Measurements from ENCODE around the gene MYOZ3.

The MYOZ3 gene

GRCh38 chr5:150655221-150655620 is 5.8 kb upstream of the MYOZ3 start:
- no peak overlapping the region for H3K27ac ChIP-seq
- no peak for DNase-seq (ENCODE audit: low read depth, low spot score)

GRCh38 chr5:150656191-150657132 is 4.6 kb upstream of the MYOZ3 start:
- no peak overlapping the region for H3K27ac ChIP-seq
- no peak for DNase-seq (ENCODE audit: low read depth, low spot score)

GRCh38 chr5:150658121-150658520 is 2.9 kb upstream of the MYOZ3 start:
- no peak for DNase-seq (ENCODE audit: low read depth, low spot score)
- no peak overlapping the region for H3K27ac ChIP-seq

- no peak overlapping the region for H3K27ac ChIP-seq
- DNase-seq (ENCODE audit: low read depth, low spot score), result no peak
Measured at GRCh38 chr5:150658699-150659265, 2.3 kb upstream of the MYOZ3 start.

GRCh38 chr5:150659360-150660107 is 1.5 kb upstream of the MYOZ3 start:
- no peak for DNase-seq (ENCODE audit: low read depth, low spot score)
- H3K27ac ChIP-seq, result no peak overlapping the region

- DNase-seq (ENCODE audit: low read depth, low spot score), result no peak
- H3K27ac ChIP-seq, result no peak overlapping the region
Measured at GRCh38 chr5:150660108-150660831, 781 bp upstream of the MYOZ3 start.

- DNase-seq (ENCODE audit: low read depth, low spot score), result no peak
- H3K27ac ChIP-seq, result no peak overlapping the region
Measured at GRCh38 chr5:150661821-150662596, 958 bp downstream of the MYOZ3 start.

- DNase-seq (ENCODE audit: low read depth, low spot score), result no peak
- no peak overlapping the region for H3K27ac ChIP-seq
Measured at GRCh38 chr5:150662731-150663516, 1.9 kb downstream of the MYOZ3 start.

- H3K27ac ChIP-seq, result no peak overlapping the region
- peak; percentile 48 for DNase-seq (ENCODE audit: low read depth, low spot score)
Measured at GRCh38 chr5:150663936-150664335, 2.9 kb downstream of the MYOZ3 start.

- no peak overlapping the region for H3K27ac ChIP-seq
- peak; percentile 33 for DNase-seq (ENCODE audit: low read depth, low spot score)
Measured at GRCh38 chr5:150665044-150665443, 4.0 kb downstream of the MYOZ3 start.

- no peak for DNase-seq (ENCODE audit: low read depth, low spot score)
- no peak overlapping the region for H3K27ac ChIP-seq
Measured at GRCh38 chr5:150670275-150670947, 9.4 kb downstream of the MYOZ3 start.

- H3K27ac ChIP-seq, result no peak overlapping the region
- no peak for DNase-seq (ENCODE audit: low read depth, low spot score)
Measured at GRCh38 chr5:150670948-150671310, 9.9 kb downstream of the MYOZ3 start.

- no peak overlapping the region for H3K27ac ChIP-seq
- DNase-seq (ENCODE audit: low read depth, low spot score), result no peak
Measured at GRCh38 chr5:150671509-150672236, 10.6 kb downstream of the MYOZ3 start.

- peak; percentile 57 for DNase-seq (ENCODE audit: low read depth, low spot score)
- H3K27ac ChIP-seq, result no peak overlapping the region
Measured at GRCh38 chr5:150672237-150672883, 11.3 kb downstream of the MYOZ3 start.

- no peak for DNase-seq (ENCODE audit: low read depth, low spot score)
- H3K27ac ChIP-seq, result no peak overlapping the region
Measured at GRCh38 chr5:150672884-150673275, 11.8 kb downstream of the MYOZ3 start.

- no peak for DNase-seq (ENCODE audit: low read depth, low spot score)
- H3K27ac ChIP-seq, result no peak overlapping the region
Measured at GRCh38 chr5:150674341-150674821, 13.3 kb downstream of the MYOZ3 start.

GRCh38 chr5:150675069-150675468 is 14.0 kb downstream of the MYOZ3 start:
- H3K27ac ChIP-seq, result no peak overlapping the region
- DNase-seq (ENCODE audit: low read depth, low spot score), result no peak
